Activated B cell treated with CpG ODN at 0.5 μM for 24 hours (primary cell): ENCODE measurements around the gene NBPF3. TPM values are rescaled to one million over a fixed set of nuclear protein-coding genes. Genes with fewer than 3 reads are reported as not detected.

ENCODE experiments used
- ATAC-seq: fragments of 200-7000 bp; cut with Tn5 transposase; one replicate; pipeline ENCODE4 v1.10.0; 2021; ENCODE audit warnings: low read depth, mild to moderate bottlenecking, moderate library complexity
- CTCF ChIA-PET: fragments of 350-600 bp; sonication (Branson Sonifier 250); formaldehyde crosslinking; loops from one replicate; lab custom pipeline; 2021; ENCODE audit warnings: antibody characterized with exemption; lab: Charles Lee
- POLR2A ChIA-PET: fragments of 350-600 bp; sonication (Branson Sonifier 250); formaldehyde crosslinking; loops from one replicate; lab custom pipeline; 2021; ENCODE audit warnings: antibody characterized with exemption; lab: Charles Lee
- DNase-seq: peaks from one replicate; pipeline ENCODE4 v3.0.0; 2022
- H3K27ac Mint-ChIP-seq: one replicate; pipeline ENCODE4 v1.8.0; 2020; ENCODE audit warnings: mixed read lengths
- H3K27me3 Mint-ChIP-seq: one replicate; pipeline ENCODE4 v1.8.0; 2021; ENCODE audit warnings: mixed read lengths
- H3K36me3 Mint-ChIP-seq: one replicate; pipeline ENCODE4 v1.8.0; 2021; ENCODE audit warnings: low read depth, mixed read lengths
- H3K4me1 Mint-ChIP-seq: one replicate; pipeline ENCODE4 v1.8.0; 2021; ENCODE audit warnings: mixed read lengths
- H3K4me3 Mint-ChIP-seq: one replicate; pipeline ENCODE4 v1.8.0; 2020; ENCODE audit warnings: mild to moderate bottlenecking, mixed read lengths
- H3K9me3 Mint-ChIP-seq: one replicate; pipeline ENCODE4 v1.8.0; 2020; ENCODE audit warnings: mixed read lengths
- CTCF ChIP-seq: fragments of 200-600 bp; IDR thresholded peaks from one replicate; pipeline ENCODE4 v1.8.0; 2022; ENCODE audit warnings: antibody characterized with exemption, mild to moderate bottlenecking
- intact Hi-C: fragments of 100-400 bp; cut with micrococcal nuclease; formaldehyde crosslinking; loops from one replicate; pipeline ENCODE4 v1.15.1; 2024
- total RNA-seq: library from RNA; stranded (reverse); gene quantifications from 2 replicates; pipeline ENCODE4 v1.2.3, GENCODE V29; 2022

Gene NBPF3
- total RNA-seq, 1 donor from 2014 or later, result 4.3 TPM

GRCh38 chr1:21496063-21496462 is 56.1 kb downstream of the NBPF3 start:
- H3K27me3 Mint-ChIP-seq, result peaks cover 6% of the 10 kb centered on the region
- no peak overlapping the region for H3K4me3 Mint-ChIP-seq
- no peaks in the 10 kb centered on the region for H3K9me3 Mint-ChIP-seq
- TF ChIP-seq CTCF, result no peak
- no peaks in the 10 kb centered on the region for H3K36me3 Mint-ChIP-seq
- intact Hi-C loops, result loop anchor here (10.0 kb wide), 1 partner anchor 241 kb away; no protein-coding TSS in a partner anchor
- ATAC-seq (no peak), DNase-seq (no peak)
- CTCF ChIA-PET, result no interaction called here
- H3K27ac Mint-ChIP-seq, result no peak overlapping the region
- H3K4me1 Mint-ChIP-seq, result no peaks in the 10 kb centered on the region
- POLR2A ChIA-PET, result no interaction called here

GRCh38 chr1:21496886-21497285 is 56.9 kb downstream of the NBPF3 start:
- H3K27me3 Mint-ChIP-seq, result peaks cover 6% of the 10 kb centered on the region
- TF ChIP-seq CTCF, result no peak
- H3K4me1 Mint-ChIP-seq, result no peaks in the 10 kb centered on the region
- intact Hi-C loops, result loop anchor here (10.0 kb wide), 1 partner anchor 242 kb away; no protein-coding TSS in a partner anchor
- H3K36me3 Mint-ChIP-seq, result no peaks in the 10 kb centered on the region
- no peak overlapping the region for H3K4me3 Mint-ChIP-seq
- no peak overlapping the region for H3K27ac Mint-ChIP-seq
- H3K9me3 Mint-ChIP-seq, result no peaks in the 10 kb centered on the region
- ATAC-seq (no peak), DNase-seq (no peak)
- CTCF ChIA-PET, result no interaction called here
- POLR2A ChIA-PET, result no interaction called here

- no peak for TF ChIP-seq CTCF
- Mint-ChIP-seq H3K4me1 (no peaks in the 10 kb centered on the region), H3K4me3 (no peak overlapping the region), H3K27ac (no peak overlapping the region), H3K9me3 (no peaks in the 10 kb centered on the region), H3K36me3 (no peaks in the 10 kb centered on the region), H3K27me3 (peaks cover 4% of the 10 kb centered on the region)
- no peak for ATAC-seq
- no peak for DNase-seq
- intact Hi-C loops, result loop anchor here (10.0 kb wide), 1 partner anchor 243 kb away; no protein-coding TSS in a partner anchor
- ChIA-PET CTCF (no interaction called here), POLR2A (no interaction called here)
Measured at GRCh38 chr1:21497466-21498061, 57.6 kb downstream of the NBPF3 start.

- intact Hi-C loops, result loop anchor here (10.0 kb wide), 1 partner anchor 245 kb away; no protein-coding TSS in a partner anchor
- peaks cover 10% of the 10 kb centered on the region for H3K27me3 Mint-ChIP-seq
- H3K27ac Mint-ChIP-seq, result no peak overlapping the region
- no peaks in the 10 kb centered on the region for H3K36me3 Mint-ChIP-seq
- ATAC-seq (no peak), DNase-seq (no peak)
- H3K4me3 Mint-ChIP-seq, result no peak overlapping the region
- H3K4me1 Mint-ChIP-seq, result no peaks in the 10 kb centered on the region
- CTCF ChIA-PET, result interaction anchor here (1.4 kb wide), 1 partner anchor 10 kb away, joined by 4 read pairs; the partner anchor contains the start of gene ALPL
- H3K9me3 Mint-ChIP-seq, result no peaks in the 10 kb centered on the region
- no peak for TF ChIP-seq CTCF
- POLR2A ChIA-PET, result no interaction called here
Measured at GRCh38 chr1:21499283-21499950, 59.5 kb downstream of the NBPF3 start.

GRCh38 chr1:21503706-21504377 is 63.9 kb downstream of the NBPF3 start:
- no peak overlapping the region for H3K27ac Mint-ChIP-seq
- H3K9me3 Mint-ChIP-seq, result no peaks in the 10 kb centered on the region
- TF ChIP-seq CTCF, result no peak
- H3K4me3 Mint-ChIP-seq, result no peak overlapping the region
- peaks cover 33% of the 10 kb centered on the region for H3K27me3 Mint-ChIP-seq
- POLR2A ChIA-PET, result interaction anchor here (0.6 kb wide), 1 partner anchor 50 kb away, joined by 3 read pairs; no protein-coding TSS in a partner anchor
- no peaks in the 10 kb centered on the region for H3K36me3 Mint-ChIP-seq
- no peak for ATAC-seq
- CTCF ChIA-PET, result interaction anchor here (0.6 kb wide), 1 partner anchor 1471 kb away, joined by 3 read pairs; no protein-coding TSS in a partner anchor
- peaks cover 5% of the 10 kb centered on the region for H3K4me1 Mint-ChIP-seq
- intact Hi-C loops, result no loop called here
- no peak for DNase-seq
